Activated naive CD8-positive, alpha-beta T cell treated with anti-CD3 and anti-CD28 coated beads, Interleukin-2, amount 10 ng/mL, durations not matched to agents 7 days and 5 days (primary cell): Measurements from ENCODE around the gene TPGS1. TPM values are rescaled to one million over a fixed set of nuclear protein-coding genes. Genes with fewer than 3 reads are reported as not detected.

Experiments used
- ATAC-seq: fragments of 150-1000 bp; cut with Tn5 transposase; one replicate; pipeline ENCODE4 v1.10.0; 2021; ENCODE audit warnings: low read depth, moderate library complexity
- POLR2A ChIA-PET: fragments of 350-600 bp; sonication (Branson Sonifier 250); formaldehyde crosslinking; loops from one replicate; lab custom pipeline; 2021; ENCODE audit warnings: antibody characterized with exemption; lab: Charles Lee
- DNase-seq: peaks from one replicate; pipeline ENCODE4 v3.0.0; 2021
- H3K27ac Mint-ChIP-seq: one replicate; pipeline ENCODE4 v1.8.0; 2022; ENCODE audit warnings: mild to moderate bottlenecking, mixed read lengths
- H3K27me3 Mint-ChIP-seq: one replicate; pipeline ENCODE4 v1.8.0; 2022; ENCODE audit warnings: mild to moderate bottlenecking, moderate library complexity, mixed read lengths
- H3K36me3 Mint-ChIP-seq: one replicate; pipeline ENCODE4 v1.8.0; 2021; ENCODE audit warnings: mild to moderate bottlenecking, mixed read lengths
- H3K4me1 Mint-ChIP-seq: one replicate; pipeline ENCODE4 v1.8.0; 2021; ENCODE audit warnings: mixed read lengths
- H3K4me3 Mint-ChIP-seq: one replicate; pipeline ENCODE4 v1.8.0; 2022; ENCODE audit warnings: mild to moderate bottlenecking, moderate library complexity, mixed read lengths
- H3K9me3 Mint-ChIP-seq: one replicate; pipeline ENCODE4 v1.8.0; 2021; ENCODE audit warnings: mixed read lengths
- total RNA-seq, 2 experiments: library from RNA; stranded (reverse); gene quantifications; one replicate each; pipeline ENCODE4 v1.2.3, GENCODE V29; 2021

TPGS1 gene, protein sequence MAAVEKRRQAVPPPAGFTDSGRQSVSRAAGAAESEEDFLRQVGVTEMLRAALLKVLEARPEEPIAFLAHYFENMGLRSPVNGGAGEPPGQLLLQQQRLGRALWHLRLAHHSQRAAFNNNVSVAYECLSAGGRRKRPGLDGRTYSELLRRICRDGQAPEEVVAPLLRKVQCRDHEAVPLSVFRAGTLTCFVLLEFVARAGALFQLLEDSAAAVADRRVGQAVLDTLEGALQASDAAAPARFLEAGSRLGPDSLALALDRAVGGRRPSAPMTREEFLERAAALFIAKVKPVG
- total RNA-seq = 10 to 100 TPM; 27.0 to 27.2 TPM

DNA sequence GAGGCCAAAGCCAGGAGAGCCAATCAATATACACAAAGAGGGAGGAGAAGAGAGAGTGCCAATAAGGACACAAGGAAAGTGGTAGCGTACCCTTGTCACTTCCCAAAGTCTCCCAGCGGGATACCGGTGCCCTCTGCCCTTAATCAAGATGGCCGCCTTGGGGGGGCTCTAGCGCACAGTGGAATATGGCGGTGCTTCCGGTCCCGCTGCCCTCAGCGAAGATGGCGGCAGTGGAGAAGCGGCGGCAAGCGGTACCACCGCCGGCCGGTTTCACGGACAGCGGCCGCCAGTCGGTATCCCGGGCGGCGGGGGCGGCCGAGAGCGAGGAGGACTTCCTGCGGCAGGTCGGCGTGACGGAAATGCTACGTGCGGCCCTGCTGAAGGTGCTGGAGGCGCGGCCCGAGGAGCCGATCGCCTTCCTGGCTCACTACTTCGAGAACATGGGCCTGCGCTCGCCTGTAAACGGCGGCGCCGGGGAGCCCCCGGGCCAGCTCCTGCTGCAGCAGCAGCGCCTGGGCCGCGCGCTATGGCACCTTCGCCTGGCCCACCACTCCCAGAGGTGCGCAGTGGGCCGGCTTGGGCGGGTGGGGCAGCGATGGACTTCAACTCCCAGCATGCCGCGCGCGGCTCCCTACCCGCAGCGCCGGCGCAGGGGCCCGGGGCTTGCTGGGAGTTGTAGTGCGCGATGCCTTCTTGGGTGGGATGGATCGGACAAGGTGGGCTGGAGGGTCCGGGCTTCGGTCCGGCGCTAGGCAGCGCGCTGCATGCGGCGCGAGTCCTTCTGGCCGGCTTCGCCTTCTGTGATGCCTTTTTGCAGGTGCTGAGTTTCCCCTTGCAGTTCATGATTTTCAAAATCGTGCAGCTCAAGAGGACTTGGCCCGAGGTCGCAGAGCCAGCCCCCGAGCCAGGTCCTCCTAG lies at the start of gene TPGS1:
Gene TPGS1 (plus strand): TSS at position 212 of the 918 bp plus-strand sequence. CDS start 10 bp downstream, at position 222.
- H3K4me1 Mint-ChIP-seq = peaks cover 30% of the 10 kb centered on the region
- DNase-seq = peak; percentile 88
- H3K27ac Mint-ChIP-seq = peak within 1 kb of the TSS; percentile 99
- peaks cover 3% of the 10 kb centered on the region for H3K36me3 Mint-ChIP-seq
- no peaks in the 10 kb centered on the region for H3K9me3 Mint-ChIP-seq
- no peaks in the 10 kb centered on the region for H3K27me3 Mint-ChIP-seq
- POLR2A ChIA-PET = interaction anchor here (1.0 to 2.2 kb wide), 10 partner anchors 12 to 768 kb away, joined by 3 to 32 read pairs (median 5); partner anchors contain the start of genes BSG, CDC34, FAM174C and PTBP1
- ATAC-seq = peak; percentile 44
- H3K4me3 Mint-ChIP-seq = peak within 1 kb of the TSS; percentile 96

DNA sequence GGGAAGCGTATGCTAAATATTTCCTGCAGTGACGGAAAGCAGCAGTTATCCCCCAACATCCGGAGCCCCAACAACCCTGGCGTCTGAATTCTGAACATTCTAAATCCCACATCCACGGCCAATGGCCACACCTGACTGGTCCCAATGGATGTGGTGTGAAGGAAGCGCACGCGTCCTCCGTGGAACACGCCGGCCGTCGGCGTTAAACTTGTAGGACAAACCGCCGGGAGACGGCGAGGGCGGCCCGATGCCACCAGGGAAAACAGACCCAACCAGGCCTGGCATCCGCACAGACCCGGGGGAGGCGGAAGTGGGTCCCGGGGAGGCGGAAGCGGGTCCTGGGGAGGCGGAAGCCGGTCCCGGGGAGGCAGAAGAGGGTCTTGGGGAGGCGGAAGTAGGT lies 49.7 kb upstream of the TPGS1 start:
- Mint-ChIP-seq H3K9me3 (no peaks in the 10 kb centered on the region), H3K4me1 (no peaks in the 10 kb centered on the region), H3K36me3 (no peaks in the 10 kb centered on the region), H3K27me3 (peaks cover 16% of the 10 kb centered on the region), H3K27ac (no peak overlapping the region), H3K4me3 (no peak overlapping the region)
- DNase-seq (no peak), ATAC-seq (no peak)
- POLR2A ChIA-PET = no interaction called here

DNA sequence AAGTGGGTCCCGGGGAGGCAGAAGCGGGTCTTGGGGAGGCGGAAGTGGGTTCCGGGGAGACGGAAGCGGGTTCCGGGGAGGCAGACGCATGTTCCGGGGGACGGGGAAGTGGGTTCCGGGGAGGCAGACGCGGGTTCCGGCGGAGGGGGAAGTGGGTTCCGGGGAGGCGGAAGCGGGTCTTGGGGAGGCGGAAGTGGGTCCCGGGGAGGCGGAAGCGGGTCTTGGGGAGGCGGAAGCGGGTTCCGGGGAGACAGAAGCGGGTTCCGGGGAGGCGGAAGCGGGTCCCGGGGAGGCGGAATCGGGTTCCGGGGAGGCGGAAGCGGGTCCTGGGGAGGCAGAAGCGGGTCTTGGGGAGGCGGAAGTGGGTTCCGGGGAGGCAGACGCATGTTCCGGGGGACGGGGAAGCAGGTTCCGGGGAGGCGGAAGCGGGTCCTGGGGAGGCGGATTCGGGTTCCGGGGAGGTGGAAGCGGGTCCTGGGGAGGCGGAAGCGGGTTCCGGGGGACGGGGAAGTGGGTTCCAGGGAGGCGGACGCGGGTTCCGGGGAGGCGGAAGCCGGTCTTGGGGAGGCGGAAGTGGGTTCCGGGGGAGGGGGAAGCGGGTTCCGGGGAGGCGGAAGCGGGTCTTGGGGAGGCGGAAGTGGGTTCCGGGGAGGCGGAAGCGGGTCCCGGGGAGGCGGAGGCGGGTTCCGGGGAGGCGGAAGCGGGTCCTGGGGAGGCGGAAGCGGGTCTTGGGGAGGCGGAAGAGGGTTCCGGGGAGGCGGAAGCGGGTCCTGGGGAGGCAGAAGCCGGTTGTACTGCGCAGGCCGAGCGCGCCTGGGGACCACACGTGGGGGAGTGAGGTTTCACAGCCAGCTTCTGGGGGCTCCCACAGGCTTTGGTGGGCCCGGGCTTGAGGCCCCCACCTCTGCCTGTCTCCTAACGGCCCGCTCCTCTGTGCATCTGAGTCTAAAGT lies 48.9 kb upstream of the TPGS1 start:
- peaks cover 20% of the 10 kb centered on the region for H3K27me3 Mint-ChIP-seq
- H3K4me1 Mint-ChIP-seq = no peaks in the 10 kb centered on the region
- no peak for ATAC-seq
- no peaks in the 10 kb centered on the region for H3K36me3 Mint-ChIP-seq
- POLR2A ChIA-PET = no interaction called here
- DNase-seq = no peak
- no peak overlapping the region for H3K4me3 Mint-ChIP-seq
- no peak overlapping the region for H3K27ac Mint-ChIP-seq
- no peaks in the 10 kb centered on the region for H3K9me3 Mint-ChIP-seq

DNA sequence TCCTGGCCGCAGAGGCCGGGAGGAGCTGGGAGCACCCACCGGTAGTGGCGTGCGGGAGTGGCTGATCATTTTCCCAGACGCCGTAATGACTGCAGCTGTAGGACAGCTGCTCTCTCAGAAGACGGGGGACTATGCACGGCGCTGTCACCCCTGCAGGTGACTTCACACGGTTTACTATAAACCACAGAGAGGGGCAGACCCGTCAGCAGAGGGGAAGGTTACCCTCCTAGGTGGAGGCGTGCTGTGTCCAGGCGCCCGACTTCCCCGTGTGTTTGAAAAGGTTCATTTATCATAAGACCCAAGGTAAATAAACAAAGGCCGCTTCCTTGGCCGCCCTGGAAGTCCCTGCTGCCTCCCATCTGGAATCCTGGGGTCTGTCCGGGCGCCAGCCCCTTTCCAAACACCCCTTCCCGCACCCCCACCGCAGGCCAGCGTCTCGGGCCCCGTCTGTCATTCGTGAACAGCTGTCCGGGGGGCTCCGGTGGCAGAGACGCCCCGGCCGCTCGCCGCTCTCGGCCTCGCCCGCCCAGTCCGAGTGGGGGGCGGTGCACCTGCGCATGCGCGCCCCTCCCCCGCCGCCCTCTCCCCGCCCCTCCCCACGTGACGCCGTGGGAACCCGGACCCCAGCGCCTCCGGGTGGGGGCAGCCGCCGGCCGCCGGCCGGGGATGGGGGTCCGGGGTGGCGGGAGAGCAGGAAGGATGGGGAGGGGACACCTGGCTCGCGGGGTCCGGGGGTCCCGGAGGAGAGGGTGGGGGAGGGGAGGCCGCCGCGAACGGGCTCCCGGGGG lies 47.4 kb upstream of the TPGS1 start:
- Mint-ChIP-seq H3K27me3 (peaks cover 22% of the 10 kb centered on the region), H3K36me3 (no peaks in the 10 kb centered on the region), H3K9me3 (peaks cover 3% of the 10 kb centered on the region), H3K4me1 (no peaks in the 10 kb centered on the region), H3K27ac (no peak overlapping the region), H3K4me3 (no peak overlapping the region)
- no peak for ATAC-seq
- DNase-seq = no peak
- POLR2A ChIA-PET = no interaction called here

DNA sequence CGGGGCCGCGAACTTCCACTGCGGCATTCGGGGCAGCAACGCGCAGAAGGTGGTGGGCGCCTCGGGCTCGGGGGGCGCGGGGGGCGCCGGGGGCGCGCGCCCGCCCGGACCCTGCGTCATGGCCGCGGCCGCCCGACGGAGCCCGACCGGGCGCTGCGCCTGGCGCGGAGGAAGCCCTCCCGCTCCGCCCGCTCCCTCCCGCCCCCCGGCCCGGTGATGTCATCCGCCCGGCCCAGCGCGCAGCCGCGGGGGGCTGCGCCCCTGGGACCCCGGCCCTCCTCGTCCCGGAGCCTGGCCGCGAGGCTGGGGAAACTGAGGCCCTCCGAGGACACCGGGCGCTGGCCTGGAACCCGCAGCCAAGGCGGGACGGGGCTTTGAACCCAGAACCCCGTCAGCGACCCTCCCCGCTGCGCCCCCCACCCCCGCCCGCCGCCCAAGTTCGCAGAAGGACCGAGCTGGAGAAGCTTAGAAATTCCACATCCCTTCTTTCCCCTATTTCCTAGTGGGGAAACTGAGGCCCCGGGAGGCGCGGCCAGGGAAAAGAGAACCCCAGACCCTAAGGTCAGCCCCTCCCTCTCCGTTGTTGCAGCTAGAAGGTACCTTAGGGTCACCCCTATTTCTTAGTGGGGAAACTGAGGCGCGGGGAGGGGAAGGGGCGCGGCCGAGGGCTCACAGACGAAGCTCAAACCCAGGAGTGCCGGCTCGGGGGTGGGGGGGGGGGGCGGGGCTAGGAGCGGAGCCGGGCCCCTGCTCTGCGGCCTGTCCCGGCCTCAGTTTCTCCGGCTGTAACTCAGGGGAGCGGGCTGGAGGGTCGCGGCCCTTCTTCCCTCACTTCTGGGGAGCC lies 46.2 kb upstream of the TPGS1 start, which contains the start of gene SHC2:
Gene SHC2 (minus strand): TSS at position 157 of the 844 bp plus-strand sequence. CDS start 37 bp downstream, at position 120.
- Mint-ChIP-seq H3K36me3 (no peaks in the 10 kb centered on the region), H3K4me1 (no peaks in the 10 kb centered on the region), H3K4me3 (peak within 1 kb of the TSS; percentile 40), H3K27ac (no peak within 1 kb of the TSS), H3K27me3 (peaks cover 22% of the 10 kb centered on the region), H3K9me3 (peaks cover 3% of the 10 kb centered on the region)
- POLR2A ChIA-PET = no interaction called here
- ATAC-seq = no peak
- DNase-seq = no peak

DNA sequence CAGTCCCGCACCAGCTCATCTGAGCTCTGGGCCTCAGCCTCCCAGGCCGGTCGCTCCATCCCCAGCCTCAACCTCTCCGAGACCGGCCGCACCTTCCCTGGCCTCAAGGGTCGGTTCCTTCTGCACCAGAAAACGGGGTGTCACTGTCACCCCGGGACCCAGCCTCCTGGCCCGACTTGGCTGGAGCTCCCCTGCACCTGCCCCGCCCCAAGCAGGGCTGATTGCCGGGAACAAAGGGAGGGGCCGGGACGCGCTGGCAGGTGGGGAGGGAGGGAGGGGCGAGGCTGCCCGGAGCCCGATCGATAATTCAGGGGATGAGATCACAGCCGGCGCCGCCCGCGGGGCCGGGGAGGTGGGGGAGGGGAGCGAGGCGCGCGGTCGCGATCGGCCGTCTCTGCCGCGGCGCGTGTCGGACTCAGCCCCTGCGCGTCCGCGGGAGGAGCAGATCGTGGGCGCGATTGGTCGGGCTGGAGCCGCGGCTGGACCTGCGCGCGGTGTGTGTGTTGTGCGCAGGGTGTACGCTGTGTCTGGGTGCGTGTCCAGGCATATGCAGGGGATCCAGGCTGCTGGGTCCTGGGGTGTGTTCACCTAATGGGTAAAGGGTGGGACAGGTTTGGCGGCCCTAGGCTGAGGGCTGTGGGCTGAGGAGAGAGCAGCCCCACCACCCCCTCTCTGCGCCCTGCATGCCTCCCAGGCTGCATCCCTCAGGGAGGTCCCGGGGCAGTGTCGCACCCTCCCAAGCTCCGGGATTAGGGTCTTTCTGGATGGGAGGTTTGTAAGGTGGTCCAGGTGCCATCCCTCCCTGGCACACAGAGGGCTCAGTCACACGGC lies 45.4 kb upstream of the TPGS1 start:
- Mint-ChIP-seq H3K4me1 (no peaks in the 10 kb centered on the region), H3K27ac (no peak overlapping the region), H3K36me3 (no peaks in the 10 kb centered on the region), H3K4me3 (peak overlapping the region; percentile 40), H3K9me3 (peaks cover 3% of the 10 kb centered on the region), H3K27me3 (peaks cover 22% of the 10 kb centered on the region)
- DNase-seq (no peak), ATAC-seq (no peak)
- POLR2A ChIA-PET = no interaction called here

DNA sequence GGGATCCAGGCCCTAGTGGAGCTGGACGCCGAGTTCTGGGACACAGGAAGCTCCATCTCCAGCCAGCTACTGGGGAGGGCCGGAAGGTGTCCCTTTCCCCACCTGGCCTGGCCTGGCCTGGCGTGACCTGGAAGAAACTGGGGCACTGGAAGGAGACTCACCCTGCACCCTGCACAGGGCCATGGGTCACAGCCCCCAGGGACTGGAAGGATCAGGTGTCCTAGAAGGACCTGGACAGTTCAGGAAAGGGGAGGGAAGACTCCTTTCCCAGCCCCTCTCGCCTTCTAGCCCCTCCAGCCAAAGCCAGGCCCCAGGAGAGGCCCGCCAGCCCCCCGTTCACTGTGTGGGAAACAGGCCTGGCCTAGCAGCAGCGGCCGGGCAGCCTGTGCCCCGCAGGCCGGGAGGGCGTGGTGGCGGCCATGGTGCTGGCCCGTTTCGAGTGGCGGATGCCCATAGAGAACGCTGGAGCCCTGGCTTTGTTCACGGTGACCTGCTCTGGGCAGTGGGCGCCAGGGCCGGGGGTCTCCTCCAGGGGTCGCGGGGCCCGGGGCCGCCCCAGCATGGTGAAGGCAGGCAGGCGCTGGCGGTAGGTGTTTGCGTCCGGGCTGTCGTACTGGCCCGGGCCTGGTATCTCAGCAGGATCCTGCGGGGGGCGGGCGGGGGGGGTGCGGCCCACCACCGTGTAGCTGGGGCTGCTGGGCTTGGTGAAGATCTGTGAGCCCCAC lies 43.7 kb upstream of the TPGS1 start:
- DNase-seq = no peak
- H3K27ac Mint-ChIP-seq = no peak overlapping the region
- no peaks in the 10 kb centered on the region for H3K4me1 Mint-ChIP-seq
- H3K27me3 Mint-ChIP-seq = peaks cover 22% of the 10 kb centered on the region
- POLR2A ChIA-PET = no interaction called here
- H3K36me3 Mint-ChIP-seq = no peaks in the 10 kb centered on the region
- no peak overlapping the region for H3K4me3 Mint-ChIP-seq
- peaks cover 3% of the 10 kb centered on the region for H3K9me3 Mint-ChIP-seq
- no peak for ATAC-seq

DNA sequence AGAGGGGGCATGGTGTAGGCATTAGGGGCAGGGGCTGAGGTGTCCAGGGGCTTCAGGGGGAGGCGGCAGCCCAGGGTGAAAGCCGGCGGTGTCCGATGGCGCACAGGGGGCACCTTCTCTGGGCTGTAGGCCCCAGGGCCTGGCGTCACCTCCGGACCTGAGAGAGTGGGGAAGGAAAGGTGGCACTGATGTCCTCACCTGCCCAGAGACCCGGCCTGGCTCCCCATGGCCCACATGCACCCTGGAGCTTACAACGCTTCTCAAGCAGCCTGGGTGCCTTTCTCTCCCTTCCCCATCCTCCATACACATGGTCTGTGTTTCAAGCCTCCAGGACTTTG lies 43.1 kb upstream of the TPGS1 start:
- peaks cover 22% of the 10 kb centered on the region for H3K27me3 Mint-ChIP-seq
- no peak overlapping the region for H3K27ac Mint-ChIP-seq
- no peaks in the 10 kb centered on the region for H3K4me1 Mint-ChIP-seq
- H3K9me3 Mint-ChIP-seq = peaks cover 3% of the 10 kb centered on the region
- H3K36me3 Mint-ChIP-seq = no peaks in the 10 kb centered on the region
- H3K4me3 Mint-ChIP-seq = no peak overlapping the region
- ATAC-seq (no peak), DNase-seq (no peak)
- POLR2A ChIA-PET = no interaction called here

DNA sequence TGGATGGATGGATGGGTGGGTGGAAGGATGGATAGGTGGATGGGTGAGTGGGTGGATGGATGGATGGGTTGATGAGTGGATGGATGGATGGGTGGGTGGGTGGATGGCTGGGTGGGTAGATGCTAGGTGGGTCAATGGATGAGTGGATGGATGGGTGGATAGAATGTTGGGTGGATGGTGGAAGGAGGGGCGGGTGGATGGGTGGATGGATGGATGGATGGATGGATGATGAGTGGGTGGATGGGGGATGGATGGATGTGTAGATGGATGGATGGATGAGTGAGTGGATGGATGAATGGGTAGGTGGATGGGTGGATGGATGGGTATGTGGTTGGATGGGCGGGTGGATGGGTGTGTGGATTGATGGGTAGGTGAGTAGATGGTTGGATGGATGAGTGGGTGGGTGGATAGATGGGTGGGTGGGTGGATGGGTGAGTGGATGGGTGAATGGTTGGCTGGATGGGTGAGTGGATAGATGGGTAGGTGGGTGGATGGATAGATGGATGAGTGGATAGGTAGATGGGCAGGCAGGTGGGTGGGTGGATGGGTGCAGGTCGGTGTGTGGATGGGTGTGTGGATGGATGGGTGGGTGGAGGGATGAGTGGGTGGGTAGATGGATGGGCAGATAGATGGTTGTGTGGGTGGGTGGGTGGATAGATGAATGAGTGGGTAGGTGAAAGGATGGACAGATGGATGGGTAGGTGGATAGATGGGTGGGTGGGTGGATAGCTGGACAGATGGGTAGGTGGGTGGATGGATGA lies 42.1 kb upstream of the TPGS1 start:
- Mint-ChIP-seq H3K4me1 (no peaks in the 10 kb centered on the region), H3K4me3 (no peak overlapping the region), H3K27me3 (peaks cover 15% of the 10 kb centered on the region), H3K36me3 (no peaks in the 10 kb centered on the region), H3K27ac (no peak overlapping the region), H3K9me3 (peaks cover 3% of the 10 kb centered on the region)
- ATAC-seq (no peak), DNase-seq (no peak)
- POLR2A ChIA-PET = no interaction called here

DNA sequence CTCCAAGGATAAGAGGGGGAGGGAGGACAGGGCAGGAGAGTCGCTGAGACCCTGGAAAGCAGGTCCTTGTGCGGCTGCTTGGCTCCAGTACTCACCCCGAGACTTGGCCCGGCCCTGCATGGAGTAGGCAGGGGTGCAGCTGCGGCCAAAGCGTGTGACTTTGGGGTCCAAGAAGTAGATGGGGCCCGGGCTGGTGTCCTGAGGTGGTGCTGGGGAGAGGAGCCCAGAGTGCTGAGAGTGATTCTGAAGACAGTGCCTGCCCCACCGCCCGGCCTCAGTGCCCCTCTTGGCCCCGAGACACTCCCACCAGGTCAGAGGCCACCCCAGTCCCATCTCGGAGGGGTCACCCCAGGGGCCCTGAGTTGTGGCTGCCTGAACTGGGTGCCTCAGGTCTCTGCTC lies 39.7 kb upstream of the TPGS1 start:
- H3K4me1 Mint-ChIP-seq = no peaks in the 10 kb centered on the region
- DNase-seq (no peak), ATAC-seq (no peak)
- H3K9me3 Mint-ChIP-seq = peaks cover 3% of the 10 kb centered on the region
- no peak overlapping the region for H3K4me3 Mint-ChIP-seq
- no peak overlapping the region for H3K27ac Mint-ChIP-seq
- no peaks in the 10 kb centered on the region for H3K36me3 Mint-ChIP-seq
- POLR2A ChIA-PET = no interaction called here
- peaks cover 6% of the 10 kb centered on the region for H3K27me3 Mint-ChIP-seq
